Right lobe of liver (tissue), 6 donors: Measurements from ENCODE around the gene CIROP. TPM values are rescaled to one million over a fixed set of nuclear protein-coding genes. Genes with fewer than 3 reads are reported as not detected.

ENCODE experiments used
- ATAC-seq, 4 donors: fragments of 200-7000 bp; cut with Tn5 transposase; one replicate each; pipeline ENCODE4 v1.9.1; 2020; ENCODE audit warnings: mild to moderate bottlenecking in 4 of 4, moderate library complexity in 4 of 4
- DNase-seq, 3 donors: peaks; one replicate each; pipeline ENCODE4 v3.0.0-alpha.2; 2020
- H3K27ac ChIP-seq, 3 donors: fragments of 200-600 bp; one replicate each; pipeline ENCODE4 v1.8.0; 2022
- H3K27me3 ChIP-seq, 2 donors: fragments of 200-600 bp; one replicate each; pipeline ENCODE4 v1.8.0; 2022
- H3K36me3 ChIP-seq, 4 donors: fragments of 200-600 bp; sonication (generic) in 1 of 4; one replicate each; pipeline versions ENCODE4 v1.5.1 to v1.8.0; 2017 to 2022; ENCODE audit warnings: control low read depth in 1 of 4
- H3K4me1 ChIP-seq, 4 donors: fragments of 200-600 bp; sonication (generic) in 1 of 4; one replicate each; pipeline versions ENCODE4 v1.5.1 to v1.8.0; 2017 to 2022; ENCODE audit warnings: control low read depth in 1 of 4
- H3K4me3 ChIP-seq, 3 donors: fragments of 200-600 bp; one replicate each; pipeline ENCODE4 v1.8.0; 2022
- H3K9me3 ChIP-seq, 4 donors: fragments of 200-600 bp; sonication (generic) in 1 of 4; one replicate each; pipeline versions ENCODE4 v1.5.1 to v1.8.0; 2017 to 2022; ENCODE audit warnings: control low read depth in 1 of 4
- POLR2A ChIP-seq: fragments of 450-650 bp; IDR thresholded peaks from one replicate; pipeline ENCODE4 v1.6.1; 2017; ENCODE audit warnings: antibody characterized with exemption, mild to moderate bottlenecking
- WGBS: methylation state at CpG from one replicate; pipeline ENCODE4 v1.1.6; 2018; ENCODE audit warnings: low coverage, low lambda C conversion rate; ENCODE audit not compliant: insufficient coverage; ENCODE audit errors: missing lambda C conversion rate; 5-methylcytosine and 5-hydroxymethylcytosine counted together
- intact Hi-C, 2 donors: fragments of 100-400 bp; cut with DNase I; formaldehyde crosslinking; loops; one replicate each; pipeline versions ENCODE4 v1.11.2 to v1.14.1; 2022
- total RNA-seq, 6 experiments: library from RNA; depleted of rRNA in 2 of 6; stranded (reverse); fragments of >200 nt in 2 of 6; fragmentation: NEBNext Ultra II Directional in 3 of 6; extraction: Animal tissue kit (Norgen Biotek cat#: 25700) in 3 of 6; gene quantifications; one replicate each; pipeline versions ENCODE4 v1.1.0 to v1.2.4, GENCODE V29; 2016 to 2023
- TF ChIP-seq, protein P1 (sequence below), 4 donors: fragments of 200-600 bp in 3 of 4; fragments of 450-650 bp in 1 of 4; IDR thresholded peaks; one replicate each; pipeline versions ENCODE4 v1.5.1 to v1.8.0; 2016 to 2022; ENCODE audit warnings: antibody characterized with exemption in 4 of 4, mild to moderate bottlenecking in 2 of 4
- donor health status: DM: no; HTN: yes; CAD: no.
- donor health status: DM: no; HTN: no; CAD: no.
- donor health status: DM: no; HTN: no; CAD: no.
- donor health status: DM: no; HTN: yes; CAD: no.
- donor health status: DM: no; HTN: yes; CAD: no.

CIROP gene
- total RNA-seq, 6 experiments from 2014 or later, result not detected

GRCh38 chr14:23132970-23133369 is 28.2 kb upstream of the CIROP start:
- H3K36me3 ChIP-seq, result no peaks in the 10 kb centered on the region

DNA sequence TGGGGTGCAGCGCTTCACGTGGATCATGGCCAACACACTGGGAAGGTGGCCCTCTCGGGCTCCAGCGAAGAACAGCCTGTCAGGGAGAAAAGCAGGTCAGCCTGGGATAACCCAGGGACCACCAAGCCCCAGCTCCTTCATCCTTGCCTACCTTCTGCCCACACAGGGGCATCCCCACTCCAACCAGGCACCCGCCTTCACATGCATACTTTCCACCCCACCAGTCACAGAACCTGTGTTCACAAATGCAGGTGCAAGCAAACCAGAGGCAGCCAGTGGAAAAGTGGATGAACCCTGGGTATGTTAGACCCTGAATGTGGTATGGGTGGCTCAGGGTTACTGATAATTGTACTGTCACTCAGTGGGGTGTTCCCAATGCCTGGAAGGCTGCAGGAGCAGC is 26.7 kb upstream of the CIROP start:
- Histone ChIP-seq H3K4me3 (no peak overlapping the region), H3K4me1 (no peaks in the 10 kb centered on the region), H3K27ac (no peak overlapping the region), H3K27me3 (no peaks in the 10 kb centered on the region), H3K9me3 (no peaks in the 10 kb centered on the region), H3K36me3 (no peaks in the 10 kb centered on the region)
- no peak for TF ChIP-seq POLR2A
- TF ChIP-seq, protein P1, sequence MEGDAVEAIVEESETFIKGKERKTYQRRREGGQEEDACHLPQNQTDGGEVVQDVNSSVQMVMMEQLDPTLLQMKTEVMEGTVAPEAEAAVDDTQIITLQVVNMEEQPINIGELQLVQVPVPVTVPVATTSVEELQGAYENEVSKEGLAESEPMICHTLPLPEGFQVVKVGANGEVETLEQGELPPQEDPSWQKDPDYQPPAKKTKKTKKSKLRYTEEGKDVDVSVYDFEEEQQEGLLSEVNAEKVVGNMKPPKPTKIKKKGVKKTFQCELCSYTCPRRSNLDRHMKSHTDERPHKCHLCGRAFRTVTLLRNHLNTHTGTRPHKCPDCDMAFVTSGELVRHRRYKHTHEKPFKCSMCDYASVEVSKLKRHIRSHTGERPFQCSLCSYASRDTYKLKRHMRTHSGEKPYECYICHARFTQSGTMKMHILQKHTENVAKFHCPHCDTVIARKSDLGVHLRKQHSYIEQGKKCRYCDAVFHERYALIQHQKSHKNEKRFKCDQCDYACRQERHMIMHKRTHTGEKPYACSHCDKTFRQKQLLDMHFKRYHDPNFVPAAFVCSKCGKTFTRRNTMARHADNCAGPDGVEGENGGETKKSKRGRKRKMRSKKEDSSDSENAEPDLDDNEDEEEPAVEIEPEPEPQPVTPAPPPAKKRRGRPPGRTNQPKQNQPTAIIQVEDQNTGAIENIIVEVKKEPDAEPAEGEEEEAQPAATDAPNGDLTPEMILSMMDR (IDR thresholded peaks at IDR 0.05), result no peak
- intact Hi-C loops, result no loop called here
- peak in 1 of 4 donors; percentile 8 for ATAC-seq
- WGBS, result 53% methylated on average over 3 of the region's 5 CpGs
- no peak for DNase-seq

More at GRCh38 chr14:23132970-23133369, 28.2 kb upstream of the CIROP start:
- Histone ChIP-seq H3K4me3 (no peak overlapping the region), H3K4me1 (no peaks in the 10 kb centered on the region), H3K27ac (no peak overlapping the region), H3K27me3 (no peaks in the 10 kb centered on the region), H3K9me3 (no peaks in the 10 kb centered on the region)
- 56% methylated on average over 7 of the region's 8 CpGs for WGBS
- intact Hi-C loops, result no loop called here
- ATAC-seq (no peak), DNase-seq (no peak)
- TF ChIP-seq POLR2A, result no peak
- TF ChIP-seq, protein P1 (IDR thresholded peaks at IDR 0.05), result no peak

- WGBS, result 25% methylated on average over 3 of the region's 3 CpGs
These were observed 26.1 kb upstream of the CIROP start for GRCh38 chr14:23130871-23131270.

GRCh38 chr14:23129759-23130316 is 25.0 kb upstream of the CIROP start:
- Histone ChIP-seq H3K4me3 (no peak overlapping the region), H3K4me1 (no peaks in the 10 kb centered on the region), H3K36me3 (no peaks in the 10 kb centered on the region), H3K27me3 (no peaks in the 10 kb centered on the region), H3K27ac (no peak overlapping the region), H3K9me3 (no peaks in the 10 kb centered on the region)
- intact Hi-C loops, result loop anchor here (5.0 to 10.0 kb wide), 2 partner anchors 57 to 255 kb away; no protein-coding TSS in a partner anchor
- no peak for ATAC-seq
- TF ChIP-seq POLR2A, result no peak
- TF ChIP-seq, protein P1 (IDR thresholded peaks at IDR 0.05), result no peak
- 66% methylated on average over 7 of the region's 7 CpGs for WGBS
- DNase-seq, result no peak

More at GRCh38 chr14:23130871-23131270, 26.1 kb upstream of the CIROP start:
- intact Hi-C loops, result no loop called here
- H3K36me3 ChIP-seq, result no peaks in the 10 kb centered on the region
- no peak overlapping the region for H3K27ac ChIP-seq
- TF ChIP-seq, protein P1 (IDR thresholded peaks at IDR 0.05), result no peak
- no peak for TF ChIP-seq POLR2A
- H3K27me3 ChIP-seq, result no peaks in the 10 kb centered on the region
- H3K9me3 ChIP-seq, result no peaks in the 10 kb centered on the region
- H3K4me1 ChIP-seq, result no peaks in the 10 kb centered on the region
- ATAC-seq (peak in 3 of 4 donors; percentile 33 to 51 (median 50)), DNase-seq (peak in 1 of 3 donors; percentile 44)
- H3K4me3 ChIP-seq, result no peak overlapping the region
